ENCODE measurements around the gene CEP170B. TPM values are rescaled to one million over a fixed set of nuclear protein-coding genes. Genes with fewer than 3 reads are reported as not detected.

The CEP170B gene
- total RNA-seq, 1 donor from 2014 or later, result 30.3 TPM

GRCh38 chr14:104885973-104886689, 21.1 kb downstream of the CEP170B start:
- Histone ChIP-seq H3K36me3 (peaks cover 9% of the 10 kb centered on the region), H3K4me3 (no peak overlapping the region), H3K27me3 (no peaks in the 10 kb centered on the region), H3K9me3 (no peaks in the 10 kb centered on the region), H3K27ac (no peak overlapping the region), H3K4me1 (no peaks in the 10 kb centered on the region)
- intact Hi-C loops (cut with DNase I), result no loop called here
- TF ChIP-seq, protein P1, sequence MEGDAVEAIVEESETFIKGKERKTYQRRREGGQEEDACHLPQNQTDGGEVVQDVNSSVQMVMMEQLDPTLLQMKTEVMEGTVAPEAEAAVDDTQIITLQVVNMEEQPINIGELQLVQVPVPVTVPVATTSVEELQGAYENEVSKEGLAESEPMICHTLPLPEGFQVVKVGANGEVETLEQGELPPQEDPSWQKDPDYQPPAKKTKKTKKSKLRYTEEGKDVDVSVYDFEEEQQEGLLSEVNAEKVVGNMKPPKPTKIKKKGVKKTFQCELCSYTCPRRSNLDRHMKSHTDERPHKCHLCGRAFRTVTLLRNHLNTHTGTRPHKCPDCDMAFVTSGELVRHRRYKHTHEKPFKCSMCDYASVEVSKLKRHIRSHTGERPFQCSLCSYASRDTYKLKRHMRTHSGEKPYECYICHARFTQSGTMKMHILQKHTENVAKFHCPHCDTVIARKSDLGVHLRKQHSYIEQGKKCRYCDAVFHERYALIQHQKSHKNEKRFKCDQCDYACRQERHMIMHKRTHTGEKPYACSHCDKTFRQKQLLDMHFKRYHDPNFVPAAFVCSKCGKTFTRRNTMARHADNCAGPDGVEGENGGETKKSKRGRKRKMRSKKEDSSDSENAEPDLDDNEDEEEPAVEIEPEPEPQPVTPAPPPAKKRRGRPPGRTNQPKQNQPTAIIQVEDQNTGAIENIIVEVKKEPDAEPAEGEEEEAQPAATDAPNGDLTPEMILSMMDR (IDR thresholded peaks at IDR 0.05), result no peak
- no peak for DNase-seq
- no peak for ATAC-seq

GRCh38 chr14:104886690-104887622, 21.9 kb downstream of the CEP170B start:
- DNase-seq (peak; percentile 57), ATAC-seq (no peak)
- Histone ChIP-seq H3K27ac (no peak overlapping the region), H3K36me3 (peaks cover 9% of the 10 kb centered on the region), H3K4me1 (no peaks in the 10 kb centered on the region), H3K27me3 (no peaks in the 10 kb centered on the region), H3K4me3 (no peak overlapping the region), H3K9me3 (no peaks in the 10 kb centered on the region)
- TF ChIP-seq, protein P1 (IDR thresholded peaks at IDR 0.05), result no peak
- intact Hi-C loops (cut with DNase I), result no loop called here

GRCh38 chr14:104887623-104888488, 22.8 kb downstream of the CEP170B start:
- no peak overlapping the region for H3K4me3 ChIP-seq
- TF ChIP-seq, protein P1 (IDR thresholded peaks at IDR 0.05), result no peak
- H3K27ac ChIP-seq, result no peak overlapping the region
- peak; percentile 62 for DNase-seq
- no peaks in the 10 kb centered on the region for H3K9me3 ChIP-seq
- H3K36me3 ChIP-seq, result peaks cover 9% of the 10 kb centered on the region
- intact Hi-C loops (cut with DNase I), result no loop called here
- H3K4me1 ChIP-seq, result no peaks in the 10 kb centered on the region
- ATAC-seq, result no peak
- H3K27me3 ChIP-seq, result no peaks in the 10 kb centered on the region

GRCh38 chr14:104888489-104889374, 23.7 kb downstream of the CEP170B start:
- TF ChIP-seq, protein P1 (IDR thresholded peaks at IDR 0.05), result no peak
- H3K9me3 ChIP-seq, result no peaks in the 10 kb centered on the region
- H3K36me3 ChIP-seq, result peaks cover 9% of the 10 kb centered on the region
- no peak overlapping the region for H3K4me3 ChIP-seq
- H3K27ac ChIP-seq, result no peak overlapping the region
- no peaks in the 10 kb centered on the region for H3K4me1 ChIP-seq
- ATAC-seq (no peak), DNase-seq (peak; percentile 63)
- no peaks in the 10 kb centered on the region for H3K27me3 ChIP-seq
- intact Hi-C loops (cut with DNase I), result no loop called here

Data from upper lobe of right lung (tissue), 1 donor.